HG02884 (cell line): ENCODE results near the gene CABP1.
A peak's percentile ranks its signal among the peaks of the same experiment; 100 is the strongest.

Experiments used
- ATAC-seq: cut with Tn5 transposase; IDR thresholded peaks from one replicate; pipeline ENCODE4 v1.9.1; 2021; ENCODE audit warnings: mild to moderate bottlenecking, moderate library complexity; ENCODE audit not compliant: unreplicated experiment

Gene CABP1

DNA sequence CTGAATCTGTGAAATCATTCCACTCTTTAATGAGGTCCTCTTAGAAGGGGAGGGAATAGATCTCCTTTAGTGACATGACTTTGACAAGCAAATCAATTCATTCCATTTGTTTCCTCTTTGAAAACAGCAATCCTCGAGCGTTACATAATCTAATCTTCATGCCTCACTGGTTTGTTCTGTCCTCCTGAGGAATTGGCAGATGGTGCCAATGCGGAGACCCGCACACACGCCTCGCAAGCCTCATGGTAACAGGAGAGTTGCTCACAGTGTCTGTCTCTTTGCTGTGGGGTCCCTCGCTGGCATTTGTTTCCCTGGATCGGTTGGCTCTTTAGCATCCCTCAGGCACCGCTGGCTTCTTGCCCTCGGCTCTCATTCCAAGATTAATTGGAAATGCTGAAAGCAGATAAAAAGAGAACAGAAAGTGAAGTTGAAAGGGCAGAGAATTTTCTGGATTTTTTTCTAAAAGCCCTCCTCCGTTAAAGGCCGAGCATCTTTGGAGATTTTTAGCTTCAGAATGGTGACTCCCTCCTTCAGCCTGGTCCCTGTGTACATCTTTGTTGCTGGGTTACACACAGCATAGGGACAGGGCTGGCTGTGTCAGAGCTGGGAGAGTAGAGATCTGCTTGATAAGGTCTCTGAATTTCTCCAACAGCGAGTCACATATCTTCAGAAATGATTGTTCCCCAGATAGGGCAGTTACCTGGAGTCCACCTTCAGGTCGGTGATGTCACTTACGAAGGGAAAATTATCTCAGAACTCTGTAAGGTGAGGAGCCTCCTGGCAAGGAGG, 10.1 kb upstream of the CABP1 start:
- no peak for ATAC-seq

DNA sequence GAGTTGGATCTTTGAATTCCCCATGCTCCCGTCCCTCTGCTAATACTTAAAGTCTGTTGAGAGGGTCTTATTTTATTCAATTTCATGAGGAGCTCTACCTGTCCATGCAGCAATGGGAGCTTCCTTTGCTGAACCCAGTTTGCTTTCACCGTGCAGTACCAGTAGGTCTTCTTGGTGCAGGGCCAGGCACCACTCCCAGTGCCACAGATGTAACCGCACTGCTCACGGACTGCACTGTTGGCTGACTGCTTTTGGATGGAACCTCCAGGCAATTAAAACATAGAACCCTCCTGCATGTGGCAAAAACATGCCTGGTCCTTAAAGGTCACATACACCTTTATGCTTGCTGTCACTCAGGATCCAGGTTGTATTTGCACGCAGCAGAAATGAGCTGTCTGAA, 9.3 kb upstream of the CABP1 start:
- ATAC-seq = no peak

DNA sequence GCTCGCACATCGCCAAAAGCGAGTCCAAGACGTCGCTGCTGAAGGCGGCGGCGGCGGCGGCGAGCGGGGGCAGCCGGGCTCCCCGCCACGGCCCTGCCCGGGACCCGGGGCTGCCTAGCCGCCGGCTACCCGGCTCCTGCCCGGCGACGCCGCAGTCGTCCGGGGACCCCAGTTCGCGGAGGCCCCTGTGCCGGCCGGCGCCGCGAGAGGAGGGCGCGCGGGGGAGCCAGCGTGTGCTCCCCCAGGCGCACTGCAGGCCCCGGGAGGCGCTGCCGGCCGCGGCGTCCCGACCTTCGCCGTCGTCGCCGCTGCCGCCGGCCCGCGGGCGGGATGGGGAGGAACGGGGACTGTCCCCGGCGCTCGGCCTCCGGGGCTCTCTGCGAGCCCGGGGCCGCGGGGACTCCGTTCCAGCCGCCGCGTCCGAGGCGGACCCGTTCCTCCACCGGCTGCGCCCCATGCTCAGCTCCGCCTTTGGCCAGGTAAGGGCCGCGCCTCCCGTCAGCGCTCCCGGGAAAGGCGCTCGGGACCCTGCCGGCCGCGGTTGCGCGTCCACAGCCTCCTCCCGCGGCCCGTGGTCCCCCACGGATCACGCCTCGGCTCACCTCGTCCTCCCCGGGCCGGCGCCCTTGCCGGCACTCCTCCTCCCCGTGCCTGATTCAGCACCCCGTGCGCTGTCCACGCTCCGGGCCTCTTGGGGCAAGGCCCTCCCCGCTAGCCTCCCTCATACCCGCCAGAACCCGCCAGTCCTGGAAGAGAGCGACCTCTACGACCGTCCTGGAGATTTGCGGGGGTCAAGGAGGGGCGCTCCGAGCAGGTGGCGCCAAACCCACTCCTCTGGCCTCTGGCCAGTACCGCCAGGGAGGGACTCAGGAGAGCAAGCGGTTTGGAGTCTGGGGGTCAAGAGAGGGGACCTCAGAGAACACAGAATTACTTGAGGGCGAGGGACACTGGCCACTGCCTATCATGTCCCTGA, 721 bp downstream of the CABP1 start:
- ATAC-seq = peak; percentile 38

GRCh38 chr12:120642121-120642520, 1.7 kb downstream of the CABP1 start:
- ATAC-seq = no peak

DNA sequence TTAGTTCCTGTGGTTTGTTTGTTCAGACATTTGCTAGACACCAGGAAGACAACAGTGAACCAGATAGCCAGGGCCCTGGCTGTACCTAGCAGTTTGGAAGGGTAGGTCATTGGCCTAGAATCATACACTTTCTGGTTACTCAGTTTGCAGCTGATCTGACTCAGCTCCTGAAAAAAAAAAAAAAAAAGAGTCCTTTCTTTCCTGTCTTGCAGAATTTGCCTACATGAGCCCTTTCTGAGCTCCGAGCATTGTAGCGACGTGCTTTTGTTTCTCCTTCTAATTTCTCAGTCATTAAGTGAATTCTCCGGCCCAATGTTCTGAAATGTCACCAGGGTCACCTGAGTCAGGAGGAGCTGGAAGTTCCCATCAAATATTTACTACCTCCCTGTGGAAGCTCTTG, 2.4 kb downstream of the CABP1 start:
- no peak for ATAC-seq

- ATAC-seq = no peak
Observed at GRCh38 chr12:120643574-120643973, 3.1 kb downstream of the CABP1 start.

- ATAC-seq = no peak
Observed at GRCh38 chr12:120646044-120646443, 5.6 kb downstream of the CABP1 start.

DNA sequence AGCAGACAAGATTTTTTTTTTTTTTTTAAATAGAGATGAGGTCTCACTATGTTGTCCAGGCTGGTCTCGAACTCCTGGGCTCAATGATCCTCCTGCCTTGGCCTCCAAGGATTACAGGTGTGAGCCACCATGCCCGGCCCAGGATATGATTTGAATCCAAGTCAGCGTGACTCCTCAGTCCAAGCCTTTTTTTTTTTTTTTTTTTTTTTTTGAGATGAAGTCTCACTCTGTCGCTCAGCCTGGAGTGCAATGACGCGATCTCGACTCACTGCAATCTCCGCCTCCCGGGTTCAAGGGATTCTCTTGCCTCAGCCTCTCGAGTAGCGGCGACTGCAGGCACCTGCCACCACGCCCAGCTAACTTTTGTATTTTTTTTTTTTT, 6.9 kb downstream of the CABP1 start:
- ATAC-seq = no peak

GRCh38 chr12:120649442-120650232, 9.2 kb downstream of the CABP1 start:
- ATAC-seq = no peak

DNA sequence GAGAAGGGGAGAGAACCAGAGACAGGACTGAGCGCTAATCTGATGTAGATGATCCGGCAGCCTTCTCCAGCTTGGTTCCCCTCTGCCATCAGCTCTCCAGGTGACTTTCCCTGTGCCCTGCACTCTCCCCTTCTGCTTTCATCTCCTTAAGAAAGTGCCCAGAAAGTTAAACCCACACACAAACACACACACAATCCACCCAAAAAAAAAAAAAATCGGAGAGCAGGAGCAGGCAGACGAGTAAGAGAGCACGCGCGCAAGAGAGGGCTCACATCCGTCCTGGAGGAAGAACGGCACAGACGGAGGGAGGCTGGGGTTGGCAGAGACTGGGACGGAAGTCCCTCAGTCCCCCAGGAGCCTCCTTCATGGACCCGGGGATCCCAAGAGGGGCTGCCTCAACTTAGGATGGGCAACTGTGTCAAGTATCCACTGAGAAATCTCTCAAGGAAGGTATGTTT, 9.8 kb downstream of the CABP1 start:
- ATAC-seq = no peak

DNA sequence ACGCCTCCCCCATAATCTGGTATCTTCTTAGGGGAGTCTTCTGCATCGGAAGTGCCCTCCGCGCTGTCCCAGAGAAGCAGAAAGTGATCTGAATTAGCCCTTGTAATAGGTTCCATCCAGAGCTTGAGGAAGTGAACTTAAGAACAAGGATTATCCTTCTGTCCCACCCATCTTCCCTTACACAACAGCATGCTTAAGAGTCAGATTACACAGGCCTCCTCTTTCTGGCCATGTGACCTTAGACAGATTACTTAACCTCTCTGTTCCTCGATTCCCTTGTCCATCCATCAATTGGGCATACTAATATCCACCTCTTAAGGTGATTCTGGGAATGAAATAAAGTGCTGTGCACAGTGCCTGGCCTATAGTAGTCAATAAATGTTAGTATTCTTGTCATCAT, 11.4 kb downstream of the CABP1 start:
- no peak for ATAC-seq

- ATAC-seq = no peak
Observed at GRCh38 chr12:120652656-120653435, 12.4 kb downstream of the CABP1 start.

DNA sequence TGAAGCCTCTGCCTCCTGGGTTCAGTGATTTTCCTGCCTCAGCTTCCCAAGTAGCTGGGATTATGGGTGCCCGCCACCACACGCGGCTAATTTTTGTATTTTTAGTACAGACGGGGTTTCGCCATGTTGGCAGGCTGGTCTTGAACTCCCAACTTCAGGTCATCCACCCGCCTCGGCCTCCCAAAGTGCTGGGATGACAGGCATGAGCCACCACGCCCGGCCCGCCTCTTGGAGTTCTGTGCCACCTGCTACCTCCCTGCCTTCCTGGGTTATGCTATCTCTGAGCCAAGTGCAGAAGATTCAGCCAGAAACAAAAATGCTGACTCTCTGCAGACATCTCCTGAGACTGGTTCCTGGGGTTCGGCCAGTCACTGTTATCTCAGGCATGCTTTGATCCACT, 13.2 kb downstream of the CABP1 start:
- ATAC-seq = no peak

DNA sequence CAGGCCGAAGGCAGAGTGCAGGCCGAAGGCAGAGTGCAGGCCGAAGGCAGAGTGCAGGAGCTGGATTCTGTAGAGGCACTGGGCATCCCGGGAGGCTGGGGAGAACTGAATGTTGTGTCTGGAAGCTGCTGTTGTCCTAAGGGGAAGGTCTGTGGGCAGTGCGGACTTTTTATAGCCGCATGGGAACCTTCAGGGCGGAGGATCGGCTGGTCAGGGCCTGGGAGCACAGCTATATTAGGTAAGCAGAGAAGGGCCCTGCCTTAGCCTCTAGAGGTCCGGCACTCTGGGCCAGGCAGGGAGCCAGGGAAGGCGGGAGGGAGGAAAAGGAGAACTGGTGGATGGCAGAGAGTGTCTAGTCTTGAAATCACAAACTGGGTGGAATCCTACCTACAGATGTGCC, 14.2 kb downstream of the CABP1 start:
- no peak for ATAC-seq

DNA sequence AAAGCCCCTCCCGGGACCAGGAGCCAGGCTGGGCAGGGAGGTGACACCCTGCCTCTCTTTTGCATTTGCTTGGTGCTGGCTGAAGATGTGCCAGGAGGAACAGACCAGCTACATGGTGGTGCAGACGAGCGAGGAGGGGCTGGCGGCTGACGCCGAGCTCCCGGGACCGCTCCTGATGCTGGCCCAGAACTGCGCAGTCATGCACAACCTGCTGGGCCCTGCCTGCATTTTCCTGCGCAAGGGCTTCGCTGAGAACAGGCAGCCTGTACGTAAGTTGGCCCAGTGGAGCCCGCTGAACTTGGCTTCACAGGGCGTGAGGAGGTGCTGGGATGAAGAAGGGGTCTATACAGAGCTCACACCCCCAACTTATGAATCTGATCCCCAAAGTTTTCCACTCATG, 15.6 kb downstream of the CABP1 start:
- ATAC-seq = no peak

- no peak for ATAC-seq
Observed at GRCh38 chr12:120658286-120659150, 18.1 kb downstream of the CABP1 start.

DNA sequence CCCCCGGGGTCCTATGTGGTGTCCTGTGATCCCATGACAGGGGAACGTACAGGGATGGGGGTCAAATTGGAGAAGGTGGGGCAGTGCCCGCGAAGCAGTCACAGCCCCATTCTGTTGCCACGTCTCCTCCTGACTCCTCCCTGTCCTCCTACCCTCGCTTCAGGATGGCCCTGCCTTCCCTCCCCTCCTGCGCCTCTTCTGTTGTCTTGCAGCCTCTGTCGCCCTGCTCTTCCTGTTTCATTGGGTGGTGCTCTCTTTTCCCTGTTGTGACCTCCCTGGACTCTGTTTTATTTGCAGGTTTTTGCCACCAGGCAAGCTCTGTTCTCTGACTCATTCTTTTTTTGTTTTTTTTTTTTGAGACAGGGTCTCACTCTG, 18.7 kb downstream of the CABP1 start:
- no peak for ATAC-seq

DNA sequence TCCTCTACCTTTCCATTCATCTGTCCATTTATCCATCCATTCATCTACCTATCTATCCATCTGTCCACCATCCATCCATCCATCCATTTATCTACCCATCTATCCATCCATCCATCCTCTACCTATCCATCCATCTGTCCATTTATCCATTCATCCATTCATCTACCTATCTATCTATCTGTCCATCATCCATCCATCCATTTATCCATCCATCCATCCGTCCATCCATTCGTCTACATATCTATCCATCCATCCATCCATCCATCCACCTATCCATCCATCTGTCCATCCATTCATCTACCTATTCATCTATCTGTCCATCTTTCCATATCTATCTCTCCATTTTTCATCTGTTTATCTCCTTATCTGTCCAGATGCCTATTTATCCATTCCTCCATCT, 21.0 kb downstream of the CABP1 start:
- no peak for ATAC-seq

DNA sequence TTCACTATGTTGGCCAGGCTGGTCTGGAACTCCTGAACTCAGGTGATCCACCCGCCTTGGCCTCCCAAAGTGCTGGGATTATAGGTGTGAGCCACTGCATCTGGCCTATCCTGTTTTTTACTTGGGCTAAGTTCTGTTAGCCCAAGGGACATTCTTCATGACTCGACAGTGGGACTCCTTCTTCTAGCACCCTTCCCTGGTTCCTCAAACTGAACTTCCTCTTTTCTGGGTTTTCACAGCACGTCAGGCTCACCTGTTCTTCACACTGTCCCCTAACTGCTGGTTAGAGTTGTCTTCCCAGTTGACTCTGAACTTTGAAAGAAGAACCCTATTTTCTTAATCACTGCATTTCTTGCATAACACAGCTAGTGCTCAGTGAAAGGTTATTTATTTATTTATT, 22.5 kb downstream of the CABP1 start:
- no peak for ATAC-seq
